Mammary microvascular endothelial cell (primary cell): ENCODE results near the gene RPL29. TPM values are rescaled to one million over a fixed set of nuclear protein-coding genes. Genes with fewer than 3 reads are reported as not detected.

Experiments
- total RNA-seq: library from RNA; depleted of rRNA; stranded (reverse); fragments of >200 nt; gene quantifications from 2 replicates; pipeline ENCODE4 v1.2.3, GENCODE V29; 2015

Gene RPL29
- total RNA-seq: 1,551 and 1,914 TPM in 2 replicates

GRCh38 chr3:51995346-51996163 lies at the start of gene RPL29:
RPL29 (minus strand) TSS chr3:51995895; CDS start chr3:51995461, 434 bp downstream.

GRCh38 chr3:51982838-51983577 lies 12.7 kb downstream of the RPL29 start, which contains the start of gene ACY1:
ACY1 (plus strand) TSS chr3:51983535; CDS start chr3:51984065, 530 bp downstream.

GRCh38 chr3:51974963-51975851 lies 20.5 kb downstream of the RPL29 start, which contains the start of gene ABHD14A:
ABHD14A (plus strand) TSS chr3:51975064; CDS start chr3:51975136, 72 bp downstream.

GRCh38 chr3:51967384-51968169 lies 28.1 kb downstream of the RPL29 start, which contains the start of gene PCBP4:
PCBP4 (minus strand) TSS chr3:51967454; CDS start chr3:51961240, 6,214 bp downstream.

GRCh38 chr3:51955175-51955892 lies 40.4 kb downstream of the RPL29 start, which contains the start of gene GPR62:
GPR62 (plus strand) TSS chr3:51955381; CDS start chr3:51955653, 272 bp downstream.

Other genes with a start within 250 kb of the RPL29 start
- not detected in 2 replicates for gene IQCF6, start 216.7 kb downstream of the RPL29 start, total RNA-seq
- not detected in 2 replicates for gene IQCF2, start 134.3 kb downstream of the RPL29 start, total RNA-seq
- not detected in 2 replicates for gene IQCF5, start 120.3 kb downstream of the RPL29 start, total RNA-seq
- not detected in 2 replicates for gene IQCF1, start 92.5 kb downstream of the RPL29 start, total RNA-seq
- gene RRP9, start 54.0 kb downstream of the RPL29 start, total RNA-seq: 36.6 and 38.9 TPM in 2 replicates
- 15.4 and 31.0 TPM in 2 replicates for gene PARP3, start 53.5 kb downstream of the RPL29 start, total RNA-seq
- gene GPR62, start 40.5 kb downstream of the RPL29 start, total RNA-seq: 0.20 TPM in 1 of 2 replicates, not detected in the other
- 56.2 and 80.7 TPM in 2 replicates for gene PCBP4, start 28.4 kb downstream of the RPL29 start, total RNA-seq
- gene ABHD14B, start 21.8 kb downstream of the RPL29 start, total RNA-seq: 35.8 and 41.0 TPM in 2 replicates
- gene ABHD14A, start 20.8 kb downstream of the RPL29 start, total RNA-seq: 10.8 and 17.0 TPM in 2 replicates
- 24.9 and 27.4 TPM in 2 replicates for gene ACY1, start 12.4 kb downstream of the RPL29 start, total RNA-seq
- gene DUSP7, start 60.7 kb upstream of the RPL29 start, total RNA-seq: 19.6 and 30.7 TPM in 2 replicates
- gene POC1A, start 158.5 kb upstream of the RPL29 start, total RNA-seq: 14.8 and 19.7 TPM in 2 replicates
- 61.3 and 61.8 TPM in 2 replicates for gene ALAS1, start 202.3 kb upstream of the RPL29 start, total RNA-seq
- not detected in 2 replicates for gene TLR9, start 229.8 kb upstream of the RPL29 start, total RNA-seq
- gene TWF2, start 243.3 kb upstream of the RPL29 start, total RNA-seq: 130 and 132 TPM in 2 replicates
- 6.5 and 9.2 TPM in 2 replicates for gene PPM1M, start 249.9 kb upstream of the RPL29 start, total RNA-seq